PFSK-1 (cell line): ENCODE data around the gene SLC9C1.

Experiments used
- FOXP2 ChIP-seq: optimal IDR thresholded peaks from 2 replicates; pipeline ENCODE3; 2011; ENCODE audit warnings: borderline replicate concordance, control low read depth, inconsistent platforms; ENCODE audit not compliant: insufficient read depth; ENCODE audit errors: extremely low read length, extremely low read depth
- POLR2AphosphoS5 ChIP-seq: IDR thresholded peaks from 2 replicates; pipeline ENCODE4 v1.6.1; 2012; ENCODE audit warnings: low read depth, mild to moderate bottlenecking, control low read depth, low read length, moderate library complexity
- REST ChIP-seq, 2 experiments: IDR thresholded peaks; 2 replicates each; pipeline versions ENCODE4 v1.6.1 to v1.8.0; 2011 to 2012; ENCODE audit warnings: low read depth in 2 of 2, low read length in 2 of 2, control low read depth in 1 of 2, inconsistent platforms in 1 of 2, mild to moderate bottlenecking in 1 of 2, moderate library complexity in 1 of 2; ENCODE audit not compliant: insufficient read depth in 1 of 2
- SIN3A ChIP-seq: IDR thresholded peaks from 2 replicates; pipeline ENCODE4 v1.6.1; 2012; ENCODE audit warnings: mild to moderate bottlenecking, low read length, moderate library complexity, borderline replicate concordance; ENCODE audit not compliant: insufficient read depth
- TAF1 ChIP-seq: IDR thresholded peaks from 2 replicates; pipeline ENCODE4 v1.6.1; 2012; ENCODE audit warnings: low read length, control low read depth, borderline replicate concordance; ENCODE audit not compliant: insufficient read depth

Gene SLC9C1

GRCh38 chr3:112319516-112320276, 25.7 kb upstream of the SLC9C1 start:
- TF ChIP-seq SIN3A (no peak), REST (IDR thresholded peaks at IDR 0.05; ENCODE audit: insufficient read depth in 1 of 2, low read depth in 2 of 2, low read length in 2 of 2) (no peak), FOXP2 (no peak), POLR2AphosphoS5 (no peak), TAF1 (no peak)

GRCh38 chr3:112315791-112316190, 21.8 kb upstream of the SLC9C1 start:
- no peak for TF ChIP-seq FOXP2
- no peak for TF ChIP-seq REST (IDR thresholded peaks at IDR 0.05; ENCODE audit: insufficient read depth in 1 of 2, low read depth in 2 of 2, low read length in 2 of 2)
- no peak for TF ChIP-seq TAF1
- no peak for TF ChIP-seq SIN3A
- no peak for TF ChIP-seq POLR2AphosphoS5

GRCh38 chr3:112314649-112315048, 20.6 kb upstream of the SLC9C1 start:
- no peak for TF ChIP-seq FOXP2
- no peak for TF ChIP-seq REST (IDR thresholded peaks at IDR 0.05; ENCODE audit: insufficient read depth in 1 of 2, low read depth in 2 of 2, low read length in 2 of 2)
- no peak for TF ChIP-seq SIN3A
- TF ChIP-seq POLR2AphosphoS5: no peak
- no peak for TF ChIP-seq TAF1

DNA sequence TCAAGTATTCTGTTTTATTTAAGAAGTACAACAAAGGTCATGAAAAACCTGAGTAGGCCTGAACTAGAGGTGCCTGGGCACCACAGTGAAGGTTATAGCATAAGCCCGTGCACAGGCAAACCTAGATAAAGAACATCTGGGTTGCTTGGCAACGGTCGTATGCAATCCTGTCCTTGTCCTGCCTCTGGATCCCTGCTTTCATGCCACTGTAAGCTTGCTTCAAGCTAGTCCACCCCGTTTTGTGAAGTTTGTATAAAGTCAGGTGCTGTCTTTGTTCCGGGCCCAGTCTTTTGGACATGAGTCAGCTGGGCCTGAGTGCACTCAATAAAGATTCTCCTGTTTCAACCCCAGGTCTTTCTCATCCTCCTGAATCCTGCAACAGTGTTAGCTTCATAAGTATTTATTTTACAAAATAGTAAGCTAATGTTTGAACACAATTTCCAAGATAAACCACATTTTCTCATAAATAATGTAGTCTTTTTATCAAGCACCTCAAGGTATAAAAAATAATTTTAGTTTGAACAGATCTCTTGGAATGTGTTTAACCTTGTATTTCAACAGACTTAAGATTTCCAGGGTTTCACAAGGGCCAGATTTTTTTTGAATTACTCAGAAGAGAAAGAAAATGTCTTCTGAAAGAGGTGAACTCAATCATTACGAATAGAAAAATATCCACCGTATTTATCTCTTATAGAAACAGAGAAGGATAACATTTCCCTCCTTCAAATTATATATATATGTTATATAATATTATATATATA, 14.3 kb upstream of the SLC9C1 start:
- no peak for TF ChIP-seq POLR2AphosphoS5
- TF ChIP-seq FOXP2: no peak
- no peak for TF ChIP-seq TAF1
- TF ChIP-seq SIN3A: no peak
- no peak for TF ChIP-seq REST (IDR thresholded peaks at IDR 0.05; ENCODE audit: insufficient read depth in 1 of 2, low read depth in 2 of 2, low read length in 2 of 2)
